ENCODE measurements around the gene OSBPL3. TPM values are rescaled to one million over a fixed set of nuclear protein-coding genes. Genes with fewer than 3 reads are reported as not detected.

OSBPL3 gene
- total RNA-seq, 1 experiment from 2014 or later, result 13.7 TPM

DNA sequence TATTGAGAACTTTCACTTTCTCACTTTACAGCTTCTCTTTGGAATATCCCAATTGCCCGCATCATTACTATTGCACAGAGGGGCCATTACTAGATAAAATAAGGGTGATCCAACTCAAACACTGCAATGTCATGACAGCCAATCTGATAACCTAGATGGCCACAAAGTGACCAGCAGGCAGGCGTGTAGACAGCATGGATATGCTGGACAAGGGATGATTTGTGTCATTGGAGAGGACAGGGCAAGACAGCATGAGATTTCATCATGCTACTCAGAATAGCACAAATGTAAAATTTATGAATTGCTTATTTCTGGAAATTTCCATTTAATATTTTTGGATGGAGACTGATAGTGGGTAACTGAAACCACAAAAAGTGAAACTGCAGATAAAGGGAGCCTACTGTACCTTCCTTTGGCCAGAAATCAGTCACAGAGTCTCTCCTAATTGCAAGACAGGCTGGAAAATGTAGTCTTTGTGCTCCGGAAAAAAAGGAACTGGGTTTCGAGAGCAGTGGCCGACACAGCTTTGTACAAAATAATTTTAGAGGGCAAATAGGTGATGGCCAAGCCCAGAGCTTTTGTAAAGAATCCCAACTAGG, 216.6 kb downstream of the OSBPL3 start:
- no peak for DNase-seq (ENCODE audit: low spot score)

DNA sequence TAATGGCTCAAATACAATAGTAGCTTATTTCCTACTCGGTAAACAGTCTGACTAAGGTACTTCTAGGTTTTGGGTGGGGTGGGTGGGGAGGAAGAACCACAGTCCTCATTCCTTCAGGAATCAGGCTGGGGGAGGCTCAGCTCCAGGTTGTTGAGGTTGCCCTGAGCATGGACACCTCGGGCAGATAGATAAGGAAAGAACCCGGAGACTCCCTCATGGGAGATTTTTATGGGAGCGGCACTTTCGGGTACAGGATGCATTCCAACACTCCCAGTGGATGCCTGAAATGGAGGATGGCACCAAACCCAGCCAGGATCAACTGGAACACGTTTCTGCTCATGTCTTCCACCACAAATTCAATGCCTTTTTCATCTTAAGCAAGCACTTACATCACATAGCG, 217.2 kb downstream of the OSBPL3 start:
- DNase-seq (ENCODE audit: low spot score), result no peak

DNA sequence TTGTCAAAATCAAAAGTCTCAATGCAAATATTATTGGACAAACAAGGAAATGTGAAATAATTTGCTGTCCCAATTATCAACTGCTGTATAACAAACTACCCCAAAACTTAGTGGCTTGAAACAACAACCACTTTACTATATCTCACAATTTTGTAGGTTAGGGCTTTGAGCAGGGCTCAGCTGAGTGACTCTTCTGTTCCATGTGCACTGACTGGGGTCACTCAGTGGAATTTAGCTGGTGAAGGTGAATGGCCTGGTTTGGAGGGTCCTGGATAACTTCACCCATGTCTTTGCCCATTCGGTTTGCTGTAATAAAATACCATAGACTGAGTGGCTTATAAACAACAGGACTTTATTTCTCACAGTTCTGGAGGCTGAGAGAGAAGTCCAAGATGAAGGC, 219.0 kb downstream of the OSBPL3 start:
- DNase-seq (ENCODE audit: low spot score), result no peak

DNA sequence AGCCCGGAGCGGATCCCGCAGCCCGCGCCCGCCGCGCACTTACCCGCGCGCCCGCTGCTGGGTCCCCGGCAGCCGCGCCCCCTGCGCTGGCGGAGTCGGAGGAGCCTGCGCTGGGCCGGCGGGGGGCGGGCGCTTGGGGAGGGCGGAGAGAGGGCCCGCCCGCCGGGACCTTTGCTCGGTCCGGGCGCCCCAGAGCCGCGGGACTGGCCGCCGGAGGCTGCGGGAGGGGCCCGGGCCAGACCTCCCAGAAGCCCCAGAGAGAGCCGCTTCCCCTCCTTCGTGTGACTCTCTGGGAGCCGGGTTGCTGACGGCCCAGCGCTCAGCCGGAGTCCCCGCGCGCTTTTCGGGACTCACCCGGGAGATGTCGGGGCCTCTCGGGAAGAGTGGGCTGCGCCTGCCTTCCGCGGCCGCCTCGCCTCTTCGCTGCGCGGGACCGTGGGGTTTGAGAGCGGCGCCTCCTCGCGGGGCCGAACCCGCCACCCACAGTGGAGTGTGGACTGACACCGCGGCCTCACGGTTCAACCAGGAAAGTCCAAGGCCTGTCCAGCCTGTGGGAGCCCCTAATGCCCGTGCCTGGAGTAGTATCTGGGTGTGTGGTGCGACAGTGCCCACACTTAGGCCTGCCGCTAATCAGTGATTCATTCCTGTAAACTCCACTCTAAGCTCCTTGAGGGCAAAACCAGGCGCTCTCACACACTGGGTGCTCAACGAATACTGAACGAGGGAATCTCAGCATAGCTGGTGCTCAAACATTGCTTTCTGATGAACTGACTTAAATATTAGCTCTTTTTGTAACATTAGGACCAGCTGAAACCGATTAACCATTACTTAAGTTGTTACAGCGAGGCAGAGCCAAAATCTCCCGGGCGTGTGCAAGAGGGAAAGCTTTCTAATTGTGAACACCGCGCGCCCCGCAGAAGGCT, 222.4 kb downstream of the OSBPL3 start, which contains the start of gene GSDME:
Gene GSDME (minus strand): TSS at position 112 of the 923 bp plus-strand sequence. CDS start 7,690 bp downstream, outside the sequence.
- no peak for DNase-seq (ENCODE audit: low spot score)

DNA sequence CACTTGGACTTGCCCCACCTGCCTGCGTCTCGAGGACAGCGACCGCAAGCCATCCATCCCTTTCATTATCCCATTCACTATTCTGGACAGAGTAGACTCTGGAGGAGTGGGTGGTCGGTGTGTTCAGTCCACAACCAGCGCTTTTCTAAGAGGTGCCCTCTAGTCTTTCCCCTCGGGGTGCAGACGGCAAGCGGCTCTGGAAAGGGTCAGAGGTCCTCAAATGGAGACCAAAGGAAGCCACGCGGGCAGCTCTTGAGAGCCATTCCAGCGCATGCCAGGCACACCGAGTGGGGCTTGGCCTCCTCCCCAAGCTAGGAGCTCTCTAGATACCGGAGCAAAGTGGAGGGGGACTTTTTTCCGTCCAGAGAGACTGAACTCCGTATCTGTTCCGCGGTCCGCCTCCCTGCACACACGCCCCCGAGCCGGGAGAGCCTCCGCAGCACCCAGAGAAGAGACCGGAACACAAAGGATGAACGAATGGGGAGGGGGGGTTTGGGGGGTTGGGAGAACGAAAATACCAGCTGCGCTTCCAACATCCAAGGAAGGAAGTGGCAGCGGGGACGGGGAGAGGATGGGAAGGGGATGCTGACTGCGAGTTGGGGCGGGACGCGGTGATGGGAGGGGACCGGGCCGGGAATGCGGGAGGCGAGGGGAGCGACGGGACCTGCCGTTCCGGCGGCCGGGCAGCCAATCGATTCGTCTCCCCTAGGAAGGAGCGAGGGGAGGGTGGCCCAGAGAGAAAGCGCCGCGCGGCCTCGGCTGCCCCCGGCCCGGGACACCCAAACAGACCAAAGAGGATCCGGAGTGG, 223.2 kb downstream of the OSBPL3 start:
- no peak for DNase-seq (ENCODE audit: low spot score)

DNA sequence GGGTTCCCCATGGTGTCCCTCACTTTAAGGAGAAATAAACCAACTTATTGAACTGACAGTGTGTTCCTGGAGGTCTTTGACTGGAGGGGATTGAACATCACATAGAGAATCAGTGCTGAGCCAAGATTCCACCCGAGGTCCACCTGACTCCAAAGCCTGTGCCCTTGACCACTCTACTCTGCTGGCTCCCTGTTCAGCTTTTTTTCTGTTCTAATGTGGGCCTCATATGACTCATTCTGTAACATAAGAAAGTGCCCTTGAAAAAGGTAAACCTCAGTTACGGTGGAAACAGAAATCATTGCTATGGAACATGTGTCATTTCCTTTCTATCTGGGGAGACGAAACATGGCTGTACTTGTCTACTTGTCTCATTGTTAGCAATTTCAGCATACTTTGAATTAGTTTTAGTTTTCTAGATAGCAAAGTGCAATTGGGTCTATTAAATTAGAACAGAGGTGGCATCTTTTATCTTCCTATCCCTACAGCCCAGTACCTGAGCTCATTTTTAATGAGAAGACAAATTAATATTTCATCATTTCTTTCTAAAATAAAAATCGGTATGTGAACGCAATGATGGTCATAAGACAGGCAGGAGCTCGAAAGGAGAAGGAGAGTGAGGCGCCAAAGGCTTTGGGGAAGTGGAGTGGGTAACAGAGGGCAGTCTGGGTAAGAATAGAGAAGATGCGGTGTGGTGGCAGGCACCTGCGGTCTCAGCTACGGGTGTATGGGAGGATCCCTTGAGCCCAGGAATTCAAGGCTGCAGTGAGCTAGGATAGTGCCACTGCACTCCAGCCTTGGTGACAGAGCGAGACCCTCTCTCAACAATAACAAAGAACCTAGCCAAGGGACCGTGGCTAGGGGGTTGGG, 224.2 kb downstream of the OSBPL3 start:
- no peak for DNase-seq (ENCODE audit: low spot score)

DNA sequence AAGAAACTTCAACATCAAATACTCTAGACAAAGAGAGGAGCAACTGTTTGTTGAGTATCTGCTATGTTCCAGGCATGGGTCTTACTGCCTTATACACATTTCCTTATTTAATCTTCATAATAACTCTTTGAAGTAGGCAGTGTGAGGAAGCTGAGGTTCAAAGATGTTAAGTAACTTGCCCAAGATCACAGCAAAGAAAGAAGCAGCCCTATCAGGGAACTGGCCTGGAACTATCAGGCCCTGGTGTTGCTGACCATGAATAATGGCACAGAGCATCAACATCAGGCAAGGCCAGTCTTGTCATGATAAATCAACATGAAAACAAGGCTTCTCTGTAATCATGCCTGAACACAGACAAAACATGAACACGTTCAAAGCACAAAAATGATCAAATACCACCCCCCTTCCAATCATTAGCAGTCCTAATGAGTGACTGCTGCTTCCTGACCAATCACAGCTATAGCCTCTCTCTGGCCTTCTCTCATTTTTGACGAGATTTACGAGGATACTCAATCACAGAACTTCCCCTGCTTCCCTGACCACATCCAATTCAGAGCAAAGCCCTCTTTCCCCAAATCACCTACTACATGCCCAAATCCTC, 225.0 kb downstream of the OSBPL3 start:
- no peak for DNase-seq (ENCODE audit: low spot score)

DNA sequence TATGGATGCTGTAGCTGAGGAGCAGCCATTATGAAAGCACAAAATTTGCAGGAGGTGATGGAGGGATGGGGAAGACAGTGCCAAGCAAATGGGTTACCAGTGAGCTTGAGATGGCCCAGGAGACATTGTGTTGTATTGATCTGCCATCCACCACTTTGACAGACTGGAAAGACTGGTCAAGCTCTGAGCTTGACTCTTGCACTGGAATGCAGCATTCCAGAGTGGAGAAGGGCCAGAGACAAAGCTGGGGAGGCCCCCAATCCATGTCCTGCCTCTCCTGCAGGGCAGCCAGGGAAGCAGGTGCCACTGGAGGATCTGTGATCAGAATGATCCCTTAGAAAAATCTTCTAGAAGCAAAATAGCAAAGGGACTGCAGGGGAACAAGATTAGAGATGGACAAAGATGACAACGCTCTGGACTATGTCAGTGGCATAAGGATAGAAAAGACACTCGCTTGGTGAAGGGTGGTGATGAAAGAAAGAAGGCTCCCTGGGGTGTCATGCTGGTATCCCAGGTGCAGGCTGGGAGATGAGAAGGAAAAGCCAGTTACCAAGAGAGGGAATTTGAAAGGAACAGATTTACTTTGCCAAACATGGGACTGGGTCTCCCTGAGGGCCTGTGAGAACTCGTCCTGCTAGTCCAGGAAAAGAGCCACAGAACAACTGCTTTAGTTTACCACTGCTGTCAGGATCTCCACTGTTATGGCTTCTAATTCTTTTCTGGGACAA, 227.7 kb downstream of the OSBPL3 start:
- DNase-seq (ENCODE audit: low spot score), result no peak

DNA sequence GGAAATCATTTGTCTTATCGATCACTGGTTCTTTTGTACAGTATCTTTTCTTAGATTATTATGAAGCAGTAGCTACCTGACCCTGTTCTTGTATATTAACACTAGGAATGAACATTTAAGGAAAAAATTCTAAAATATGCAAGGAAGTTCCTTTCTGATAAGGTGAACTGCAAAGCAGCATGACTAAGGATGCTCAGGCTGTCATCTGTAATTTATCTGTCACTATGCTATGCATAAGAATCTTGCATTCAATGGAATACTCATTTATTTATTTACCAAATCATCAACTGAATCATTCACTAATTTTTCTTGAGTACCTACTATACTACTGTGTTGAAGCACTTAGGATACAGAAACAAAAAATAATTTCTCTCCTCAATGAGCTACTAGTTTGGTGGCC, 228.5 kb downstream of the OSBPL3 start:
- no peak for DNase-seq (ENCODE audit: low spot score)

DNA sequence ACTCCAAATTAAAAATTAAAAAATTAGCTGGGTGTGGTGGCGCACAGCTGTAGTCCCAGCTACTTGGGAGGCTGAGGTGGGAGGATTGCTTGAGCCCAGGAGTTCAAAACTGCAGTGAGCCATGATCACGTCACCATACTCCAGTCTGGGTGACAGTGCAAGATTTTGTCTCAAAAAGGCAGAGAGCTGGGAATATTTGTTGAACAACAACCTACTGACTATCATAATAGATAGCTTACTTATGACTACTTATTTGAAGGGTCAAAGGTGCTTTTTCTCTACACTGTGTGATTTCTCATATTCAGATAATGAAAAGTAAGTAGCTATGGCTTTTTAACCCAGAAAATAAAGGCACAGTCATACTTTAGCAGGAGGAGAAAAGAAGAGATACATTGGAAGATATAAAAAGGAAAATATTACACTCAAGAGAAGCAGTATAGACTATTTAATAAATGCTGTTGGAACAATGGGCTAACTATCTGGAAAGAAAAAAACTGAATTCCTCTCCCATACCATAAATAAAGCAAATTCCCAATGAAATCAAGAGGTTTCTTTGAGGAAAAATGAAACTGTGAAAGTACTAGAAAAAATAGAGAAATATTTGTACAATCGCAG, 229.4 kb downstream of the OSBPL3 start:
- no peak for DNase-seq (ENCODE audit: low spot score)

DNA sequence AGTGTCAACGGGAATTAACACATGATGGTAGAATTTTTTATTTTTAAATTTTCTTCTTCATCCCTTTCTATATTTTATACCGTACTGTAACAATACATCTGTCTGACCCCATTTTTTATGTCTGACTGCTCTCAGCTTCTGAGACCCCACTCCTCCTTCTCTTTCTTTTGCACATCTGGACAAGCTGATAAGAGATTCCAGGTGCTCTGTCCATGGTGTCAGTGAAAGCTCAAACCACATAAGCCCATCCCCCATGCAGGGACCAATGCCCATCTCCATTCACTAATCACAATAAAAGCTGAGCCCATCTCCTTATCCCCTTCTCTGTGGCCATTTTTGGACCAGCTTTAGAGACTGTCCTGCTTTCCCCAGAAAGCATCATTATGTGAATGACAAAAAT, 231.5 kb downstream of the OSBPL3 start:
- no peak for DNase-seq (ENCODE audit: low spot score)

Other genes starting within 250 kb of the OSBPL3 start
- gene GSDME, start 222.7 kb downstream of the OSBPL3 start, total RNA-seq (2014; rRNA removed; shearing (Covaris generic)), result not detected in 2 replicates
- 45.2 and 56.8 TPM in 2 replicates for gene CYCS, start 145.1 kb upstream of the OSBPL3 start, total RNA-seq (2014; rRNA removed; shearing (Covaris generic))
- not detected in 2 replicates for gene NPVF, start 248.3 kb upstream of the OSBPL3 start, total RNA-seq (2014; rRNA removed; shearing (Covaris generic))

All from HT-29 (cell line).